Esophagus muscularis mucosa (tissue), 4 donors: ENCODE data around the gene DACT3.

Source experiments
- EP300 ChIP-seq: sonication (generic); formaldehyde crosslinking; IDR thresholded peaks from one replicate; pipeline ENCODE4 v1.6.1; 2017; ENCODE audit warnings: antibody characterized with exemption
- POLR2A ChIP-seq: fragments of 450-650 bp; IDR thresholded peaks from one replicate; pipeline ENCODE4 v1.6.1; 2017; ENCODE audit warnings: antibody characterized with exemption, moderate library complexity, mild to moderate bottlenecking, low read depth
- TF ChIP-seq, protein P1 (sequence below), 3 experiments: fragments of 200-600 bp in 2 of 3; fragments of 450-650 bp in 1 of 3; sonication (generic) in 2 of 3; IDR thresholded peaks; one replicate each; pipeline ENCODE4 v1.5.1; 2017 to 2019; ENCODE audit warnings: antibody characterized with exemption in 3 of 3, mild to moderate bottlenecking in 2 of 3, moderate library complexity in 1 of 3

DNA sequence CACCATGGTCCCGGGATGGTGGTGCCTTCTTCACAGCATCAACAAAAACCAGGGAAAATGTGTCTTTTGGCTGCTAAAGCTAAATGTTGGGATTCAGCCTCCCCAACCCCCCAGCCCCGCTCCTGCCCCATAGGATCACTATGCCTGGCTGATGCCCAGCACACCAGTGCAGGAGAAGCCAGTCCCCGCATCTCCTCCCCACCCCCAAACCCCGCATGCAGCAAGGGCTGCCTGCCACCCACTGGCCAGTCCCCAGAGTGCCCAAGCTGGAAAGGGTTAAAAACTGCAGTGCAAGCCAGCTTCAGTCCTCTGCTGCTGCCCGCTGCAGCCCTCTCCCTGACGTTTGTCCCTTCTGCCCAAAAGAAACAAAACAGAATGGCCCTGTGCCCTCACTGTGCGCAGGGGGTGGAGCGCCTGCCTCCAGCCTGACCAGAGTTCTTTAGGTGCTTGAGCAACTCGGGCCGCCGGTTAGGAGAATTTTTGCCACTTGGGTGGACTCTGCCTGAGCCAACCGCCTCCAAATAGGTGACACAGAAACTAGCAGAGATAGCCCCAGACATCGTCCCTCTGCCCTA lies 56.1 kb downstream of the DACT3 start:
- TF ChIP-seq, protein P1, sequence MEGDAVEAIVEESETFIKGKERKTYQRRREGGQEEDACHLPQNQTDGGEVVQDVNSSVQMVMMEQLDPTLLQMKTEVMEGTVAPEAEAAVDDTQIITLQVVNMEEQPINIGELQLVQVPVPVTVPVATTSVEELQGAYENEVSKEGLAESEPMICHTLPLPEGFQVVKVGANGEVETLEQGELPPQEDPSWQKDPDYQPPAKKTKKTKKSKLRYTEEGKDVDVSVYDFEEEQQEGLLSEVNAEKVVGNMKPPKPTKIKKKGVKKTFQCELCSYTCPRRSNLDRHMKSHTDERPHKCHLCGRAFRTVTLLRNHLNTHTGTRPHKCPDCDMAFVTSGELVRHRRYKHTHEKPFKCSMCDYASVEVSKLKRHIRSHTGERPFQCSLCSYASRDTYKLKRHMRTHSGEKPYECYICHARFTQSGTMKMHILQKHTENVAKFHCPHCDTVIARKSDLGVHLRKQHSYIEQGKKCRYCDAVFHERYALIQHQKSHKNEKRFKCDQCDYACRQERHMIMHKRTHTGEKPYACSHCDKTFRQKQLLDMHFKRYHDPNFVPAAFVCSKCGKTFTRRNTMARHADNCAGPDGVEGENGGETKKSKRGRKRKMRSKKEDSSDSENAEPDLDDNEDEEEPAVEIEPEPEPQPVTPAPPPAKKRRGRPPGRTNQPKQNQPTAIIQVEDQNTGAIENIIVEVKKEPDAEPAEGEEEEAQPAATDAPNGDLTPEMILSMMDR (IDR thresholded peaks at IDR 0.05), result no peak
- TF ChIP-seq POLR2A (no peak), EP300 (no peak)
